Testis (tissue), 3 donors: ENCODE results near the gene NCAPD3. TPM values are rescaled to one million over a fixed set of nuclear protein-coding genes. Genes with fewer than 3 reads are reported as not detected.

ENCODE experiments used
- DNase-seq: peaks from one replicate; pipeline ENCODE4 v3.0.0-alpha.2; 2019
- H3K27ac ChIP-seq, 2 donors: fragments of 200-600 bp; sonication (generic); one replicate each; pipeline ENCODE4 v1.5.1; 2019
- H3K27me3 ChIP-seq: fragments of 200-600 bp; sonication (generic); one replicate; pipeline ENCODE4 v1.5.1; 2019
- H3K36me3 ChIP-seq: fragments of 200-600 bp; sonication (generic); one replicate; pipeline ENCODE4 v1.5.1; 2017; ENCODE audit warnings: low read depth; ENCODE audit errors: missing control alignments
- H3K4me1 ChIP-seq: fragments of 200-600 bp; sonication (generic); one replicate; pipeline ENCODE4 v1.5.1; 2019
- H3K4me3 ChIP-seq, 2 donors: fragments of 200-600 bp; sonication (generic); one replicate each; pipeline ENCODE4 v1.5.1; 2017 to 2019
- H3K9me3 ChIP-seq: fragments of 200-600 bp; sonication (generic); one replicate; pipeline ENCODE4 v1.5.1; 2017
- CTCF ChIP-seq, 3 experiments: fragments of 450-650 bp in 2 of 3; fragments of 200-600 bp in 1 of 3; sonication (generic) in 1 of 3; IDR thresholded peaks; one replicate each; pipeline ENCODE4 v1.5.1; 2016 to 2019; ENCODE audit warnings: antibody characterized with exemption in 3 of 3, mild to moderate bottlenecking in 2 of 3, moderate library complexity in 1 of 3
- POLR2A ChIP-seq: fragments of 450-650 bp; IDR thresholded peaks from one replicate; pipeline ENCODE4 v1.6.1; 2017; ENCODE audit warnings: antibody characterized with exemption, mild to moderate bottlenecking, moderate library complexity
- WGBS, 2 donors: methylation state at CpG; one replicate each; pipeline ENCODE4 v1.1.5; 2018; 5-methylcytosine and 5-hydroxymethylcytosine counted together
- intact Hi-C: fragments of 100-400 bp; cut with DNase I; formaldehyde crosslinking; loops from one replicate; pipeline ENCODE4 v1.15.1; 2023; ENCODE audit warnings: low total_unique reads
- polyA plus RNA-seq: library from polyadenylated mRNA; stranded (reverse); fragments of 350-450 nt; fragmentation: Illumina TruSeq; extraction: RNeasy Lipid Tissue Mini Kit (QIAGEN cat#74804); gene quantifications from one replicate; pipeline ENCODE4 v1.2.3, GENCODE V29; 2014; ENCODE audit warnings: low read depth, low replicate concordance; ENCODE audit not compliant: insufficient read depth
- total RNA-seq, 2 donors: library from RNA; depleted of rRNA; stranded (reverse); fragments of >200 nt; gene quantifications; one replicate each; pipeline ENCODE4 v1.2.3, GENCODE V29; 2016

Gene NCAPD3
- total and polyA plus RNA-seq, 3 donors from 2014 or later, result 30.8 to 82.9 (median 69.3) TPM

GRCh38 chr11:134236834-134237556 lies 13.2 kb upstream of the NCAPD3 start:
- Histone ChIP-seq H3K4me3 (no peak overlapping the region), H3K27ac (no peak overlapping the region), H3K9me3 (no peaks in the 10 kb centered on the region), H3K4me1 (peaks cover 10% of the 10 kb centered on the region), H3K36me3 (no peaks in the 10 kb centered on the region), H3K27me3 (no peaks in the 10 kb centered on the region)
- no peak for TF ChIP-seq POLR2A
- TF ChIP-seq CTCF (IDR thresholded peaks at IDR 0.05), result no peak
- intact Hi-C loops, result no loop called here
- 85 to 90% methylated on average over 7 of the region's 7 CpGs for WGBS, 2 donors
- no peak for DNase-seq

GRCh38 chr11:134235399-134235798 lies 11.6 kb upstream of the NCAPD3 start:
- 41 to 52% methylated on average over 3 of the region's 3 CpGs for WGBS, 2 donors
- peak; percentile 62 for DNase-seq
- no peaks in the 10 kb centered on the region for H3K27me3 ChIP-seq
- peaks cover 22% of the 10 kb centered on the region for H3K4me1 ChIP-seq
- no peak overlapping the region for H3K27ac ChIP-seq
- intact Hi-C loops, result no loop called here
- no peak for TF ChIP-seq POLR2A
- no peak for TF ChIP-seq CTCF (IDR thresholded peaks at IDR 0.05)
- H3K9me3 ChIP-seq, result no peaks in the 10 kb centered on the region
- H3K4me3 ChIP-seq, result no peak overlapping the region
- H3K36me3 ChIP-seq, result no peaks in the 10 kb centered on the region

GRCh38 chr11:134233729-134234179 lies 10.0 kb upstream of the NCAPD3 start:
- Histone ChIP-seq H3K27ac (no peak overlapping the region), H3K36me3 (no peaks in the 10 kb centered on the region), H3K4me3 (no peak overlapping the region), H3K27me3 (no peaks in the 10 kb centered on the region), H3K4me1 (peaks cover 22% of the 10 kb centered on the region), H3K9me3 (no peaks in the 10 kb centered on the region)
- 59 to 63% methylated on average over 4 of the region's 4 CpGs for WGBS, 2 donors
- intact Hi-C loops, result no loop called here
- DNase-seq, result no peak
- TF ChIP-seq POLR2A, result no peak
- TF ChIP-seq CTCF (IDR thresholded peaks at IDR 0.05), result no peak

- H3K9me3 ChIP-seq, result no peaks in the 10 kb centered on the region
- intact Hi-C loops, result no loop called here
- no peaks in the 10 kb centered on the region for H3K36me3 ChIP-seq
- no peaks in the 10 kb centered on the region for H3K27me3 ChIP-seq
- no peak overlapping the region for H3K27ac ChIP-seq
- TF ChIP-seq POLR2A (no peak), CTCF (IDR thresholded peaks at IDR 0.05) (no peak)
- 55 to 58% methylated on average over 10 of the region's 10 CpGs for WGBS, 2 donors
- no peak for DNase-seq
- H3K4me3 ChIP-seq, result no peak overlapping the region
- H3K4me1 ChIP-seq, result peaks cover 23% of the 10 kb centered on the region
Observed at GRCh38 chr11:134231958-134232659, 8.3 kb upstream of the NCAPD3 start.
